ENCODE results near the gene NDST1.

The NDST1 gene

GRCh38 chr5:150497274-150497988 lies 10.5 kb upstream of the NDST1 start:
- Histone ChIP-seq H3K9ac (ENCODE audit: low read length) (no peak overlapping the region), H3K9me2 (ENCODE audit: low read depth, low read length) (no peaks in the 10 kb centered on the region), H3K79me2 (ENCODE audit: insufficient read depth, low read length) (no peaks in the 10 kb centered on the region), H3K4me3 (ENCODE audit: low read depth, low read length, poor library complexity, severe bottlenecking) (no peak overlapping the region), H3K27me3 (ENCODE audit: insufficient read depth, low read length) (no peaks in the 10 kb centered on the region), H3K36me3 (ENCODE audit: insufficient read depth, low read length) (no peaks in the 10 kb centered on the region), H3K27ac (ENCODE audit: low read depth, low read length, poor library complexity, severe bottlenecking) (no peak overlapping the region), H3K4me1 (ENCODE audit: insufficient read depth, low read length, severe bottlenecking) (no peaks in the 10 kb centered on the region), H4K20me1 (ENCODE audit: insufficient read depth, low read length) (no peaks in the 10 kb centered on the region), H2AFZ (ENCODE audit: low read length) (no peak overlapping the region), H3K4me2 (ENCODE audit: low read length) (no peak overlapping the region), H3K9me3 (ENCODE audit: low read length) (no peaks in the 10 kb centered on the region), H3F3A (ENCODE audit: insufficient read depth, low read length) (no peaks in the 10 kb centered on the region)
- no peak for TF ChIP-seq EZH2 (IDR thresholded peaks at IDR 0.05; ENCODE audit: borderline replicate concordance, low read length)
- TF ChIP-seq, protein P1, sequence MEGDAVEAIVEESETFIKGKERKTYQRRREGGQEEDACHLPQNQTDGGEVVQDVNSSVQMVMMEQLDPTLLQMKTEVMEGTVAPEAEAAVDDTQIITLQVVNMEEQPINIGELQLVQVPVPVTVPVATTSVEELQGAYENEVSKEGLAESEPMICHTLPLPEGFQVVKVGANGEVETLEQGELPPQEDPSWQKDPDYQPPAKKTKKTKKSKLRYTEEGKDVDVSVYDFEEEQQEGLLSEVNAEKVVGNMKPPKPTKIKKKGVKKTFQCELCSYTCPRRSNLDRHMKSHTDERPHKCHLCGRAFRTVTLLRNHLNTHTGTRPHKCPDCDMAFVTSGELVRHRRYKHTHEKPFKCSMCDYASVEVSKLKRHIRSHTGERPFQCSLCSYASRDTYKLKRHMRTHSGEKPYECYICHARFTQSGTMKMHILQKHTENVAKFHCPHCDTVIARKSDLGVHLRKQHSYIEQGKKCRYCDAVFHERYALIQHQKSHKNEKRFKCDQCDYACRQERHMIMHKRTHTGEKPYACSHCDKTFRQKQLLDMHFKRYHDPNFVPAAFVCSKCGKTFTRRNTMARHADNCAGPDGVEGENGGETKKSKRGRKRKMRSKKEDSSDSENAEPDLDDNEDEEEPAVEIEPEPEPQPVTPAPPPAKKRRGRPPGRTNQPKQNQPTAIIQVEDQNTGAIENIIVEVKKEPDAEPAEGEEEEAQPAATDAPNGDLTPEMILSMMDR (IDR thresholded peaks at IDR 0.05; ENCODE audit: low read length): no peak

DNA sequence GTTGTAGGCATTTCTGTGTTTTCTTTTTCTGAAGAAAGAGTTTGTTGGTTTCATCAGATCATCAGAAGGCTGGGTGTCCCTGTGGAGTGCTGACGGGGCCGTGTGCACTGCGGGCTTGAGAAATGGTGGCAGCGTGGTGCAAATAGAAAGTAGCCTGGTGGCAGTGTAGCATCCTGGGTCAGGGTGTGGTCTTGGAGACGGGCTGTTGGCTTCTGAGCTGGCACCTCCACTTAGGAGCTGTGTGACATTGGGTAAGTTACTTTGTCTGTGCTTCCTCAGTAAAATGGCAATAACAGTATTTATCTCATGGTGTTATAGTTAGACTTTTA lies 10.0 kb upstream of the NDST1 start:
- no peak overlapping the region for H3K27ac ChIP-seq (ENCODE audit: low read depth, low read length, poor library complexity, severe bottlenecking)
- no peak overlapping the region for H3K4me2 ChIP-seq (ENCODE audit: low read length)
- H4K20me1 ChIP-seq (ENCODE audit: insufficient read depth, low read length): no peaks in the 10 kb centered on the region
- H2AFZ ChIP-seq (ENCODE audit: low read length): no peak overlapping the region
- H3K9me3 ChIP-seq (ENCODE audit: low read length): no peaks in the 10 kb centered on the region
- H3K79me2 ChIP-seq (ENCODE audit: insufficient read depth, low read length): no peaks in the 10 kb centered on the region
- H3F3A ChIP-seq (ENCODE audit: insufficient read depth, low read length): no peaks in the 10 kb centered on the region
- TF ChIP-seq EZH2 (IDR thresholded peaks at IDR 0.05; ENCODE audit: borderline replicate concordance, low read length): no peak
- TF ChIP-seq, protein P1 (IDR thresholded peaks at IDR 0.05; ENCODE audit: low read length): no peak
- no peaks in the 10 kb centered on the region for H3K4me1 ChIP-seq (ENCODE audit: insufficient read depth, low read length, severe bottlenecking)
- no peak overlapping the region for H3K4me3 ChIP-seq (ENCODE audit: low read depth, low read length, poor library complexity, severe bottlenecking)
- H3K36me3 ChIP-seq (ENCODE audit: insufficient read depth, low read length): no peaks in the 10 kb centered on the region
- H3K9ac ChIP-seq (ENCODE audit: low read length): no peak overlapping the region
- H3K9me2 ChIP-seq (ENCODE audit: low read depth, low read length): no peaks in the 10 kb centered on the region
- H3K27me3 ChIP-seq (ENCODE audit: insufficient read depth, low read length): no peaks in the 10 kb centered on the region

GRCh38 chr5:150498501-150498900 lies 9.4 kb upstream of the NDST1 start:
- Histone ChIP-seq H3K4me2 (ENCODE audit: low read length) (no peak overlapping the region), H4K20me1 (ENCODE audit: insufficient read depth, low read length) (no peaks in the 10 kb centered on the region), H3K79me2 (ENCODE audit: insufficient read depth, low read length) (no peaks in the 10 kb centered on the region), H3K4me3 (ENCODE audit: low read depth, low read length, poor library complexity, severe bottlenecking) (no peak overlapping the region), H3K27ac (ENCODE audit: low read depth, low read length, poor library complexity, severe bottlenecking) (no peak overlapping the region), H3K4me1 (ENCODE audit: insufficient read depth, low read length, severe bottlenecking) (no peaks in the 10 kb centered on the region), H2AFZ (ENCODE audit: low read length) (no peak overlapping the region), H3K9me3 (ENCODE audit: low read length) (no peaks in the 10 kb centered on the region), H3K27me3 (ENCODE audit: insufficient read depth, low read length) (no peaks in the 10 kb centered on the region), H3K9me2 (ENCODE audit: low read depth, low read length) (no peaks in the 10 kb centered on the region), H3K9ac (ENCODE audit: low read length) (no peak overlapping the region), H3K36me3 (ENCODE audit: insufficient read depth, low read length) (no peaks in the 10 kb centered on the region), H3F3A (ENCODE audit: insufficient read depth, low read length) (no peaks in the 10 kb centered on the region)
- TF ChIP-seq EZH2 (IDR thresholded peaks at IDR 0.05; ENCODE audit: borderline replicate concordance, low read length): no peak
- TF ChIP-seq, protein P1 (IDR thresholded peaks at IDR 0.05; ENCODE audit: low read length): no peak
